ENCODE measurements around the gene PEX5L.
"Not testable (repeated sequence)": the region's sequence is repeated elsewhere in the genome, so short reads cannot be mapped to it uniquely, and the experiment has no call there.

Gene PEX5L

GRCh38 chr3:179796421-179796820 is 240.3 kb downstream of the PEX5L start:
- H3K4me2 ChIP-seq (ENCODE audit: low read length) = no peak overlapping the region

GRCh38 chr3:179794355-179794754 is 242.4 kb downstream of the PEX5L start:
- no peak overlapping the region for H3K9ac ChIP-seq (ENCODE audit: low read length)
- H4K20me1 ChIP-seq (ENCODE audit: insufficient read depth, low read length) = no peaks in the 10 kb centered on the region
- no peak overlapping the region for H2AFZ ChIP-seq (ENCODE audit: low read depth, low read length)
- H3K36me3 ChIP-seq (replicated peaks; ENCODE audit: low read depth, low read length) = no peaks in the 10 kb centered on the region
- H3K4me3 ChIP-seq (ENCODE audit: low read length) = no peak overlapping the region
- no peak overlapping the region for H3K4me2 ChIP-seq (ENCODE audit: low read length)
- H3K79me2 ChIP-seq (ENCODE audit: low read length) = no peaks in the 10 kb centered on the region
- no peaks in the 10 kb centered on the region for H3K9me3 ChIP-seq (ENCODE audit: insufficient read depth, low read length)
- no peak overlapping the region for H3K27ac ChIP-seq (ENCODE audit: low read length)
- no peak for TF ChIP-seq CTCF (IDR thresholded peaks at IDR 0.05; ENCODE audit: low read depth, low read length)
- TF ChIP-seq EZH2phosphoT487 (IDR thresholded peaks at IDR 0.05; ENCODE audit: low read depth) = no peak
- no peaks in the 10 kb centered on the region for H3K4me1 ChIP-seq (ENCODE audit: low read length)
- no peaks in the 10 kb centered on the region for H3K27me3 ChIP-seq (ENCODE audit: low read depth, low read length)

More at GRCh38 chr3:179796421-179796820, 240.3 kb downstream of the PEX5L start:
- H2AFZ ChIP-seq (ENCODE audit: low read depth, low read length) = no peak overlapping the region
- H3K79me2 ChIP-seq (ENCODE audit: low read length) = no peaks in the 10 kb centered on the region
- no peaks in the 10 kb centered on the region for H3K27me3 ChIP-seq (ENCODE audit: low read depth, low read length)
- H3K4me1 ChIP-seq (ENCODE audit: low read length) = no peaks in the 10 kb centered on the region
- H3K27ac ChIP-seq (ENCODE audit: low read length) = no peak overlapping the region
- no peaks in the 10 kb centered on the region for H3K9me3 ChIP-seq (ENCODE audit: insufficient read depth, low read length)
- no peak overlapping the region for H3K9ac ChIP-seq (ENCODE audit: low read length)
- H3K36me3 ChIP-seq (replicated peaks; ENCODE audit: low read depth, low read length) = no peaks in the 10 kb centered on the region
- no peak overlapping the region for H3K4me3 ChIP-seq (ENCODE audit: low read length)
- H4K20me1 ChIP-seq (ENCODE audit: insufficient read depth, low read length) = no peaks in the 10 kb centered on the region
- no peak for TF ChIP-seq EZH2phosphoT487 (IDR thresholded peaks at IDR 0.05; ENCODE audit: low read depth)
- TF ChIP-seq CTCF (IDR thresholded peaks at IDR 0.05; ENCODE audit: low read depth, low read length) = no peak

- Histone ChIP-seq H4K20me1 (ENCODE audit: insufficient read depth, low read length) (no peaks in the 10 kb centered on the region), H2AFZ (ENCODE audit: low read depth, low read length) (no peak overlapping the region), H3K4me3 (ENCODE audit: low read length) (no peak overlapping the region), H3K9me3 (ENCODE audit: insufficient read depth, low read length) (no peaks in the 10 kb centered on the region), H3K79me2 (ENCODE audit: low read length) (no peaks in the 10 kb centered on the region), H3K27ac (ENCODE audit: low read length) (no peak overlapping the region), H3K4me1 (ENCODE audit: low read length) (no peaks in the 10 kb centered on the region), H3K4me2 (ENCODE audit: low read length) (no peak overlapping the region), H3K27me3 (ENCODE audit: low read depth, low read length) (no peaks in the 10 kb centered on the region), H3K9ac (ENCODE audit: low read length) (no peak overlapping the region), H3K36me3 (replicated peaks; ENCODE audit: low read depth, low read length) (no peaks in the 10 kb centered on the region)
- no peak for TF ChIP-seq CTCF (IDR thresholded peaks at IDR 0.05; ENCODE audit: low read depth, low read length)
- no peak for TF ChIP-seq EZH2phosphoT487 (IDR thresholded peaks at IDR 0.05; ENCODE audit: low read depth)
Measured at GRCh38 chr3:179791793-179792192, 244.9 kb downstream of the PEX5L start.

- Histone ChIP-seq H2AFZ (ENCODE audit: low read depth, low read length) (no peak overlapping the region), H3K79me2 (ENCODE audit: low read length) (no peaks in the 10 kb centered on the region), H3K36me3 (replicated peaks; ENCODE audit: low read depth, low read length) (peaks cover 9% of the 10 kb centered on the region), H3K9me3 (ENCODE audit: insufficient read depth, low read length) (no peaks in the 10 kb centered on the region), H3K4me1 (ENCODE audit: low read length) (no peaks in the 10 kb centered on the region), H3K27me3 (ENCODE audit: low read depth, low read length) (no peaks in the 10 kb centered on the region), H3K9ac (ENCODE audit: low read length) (no peak overlapping the region), H3K4me3 (ENCODE audit: low read length) (no peak overlapping the region), H3K4me2 (ENCODE audit: low read length) (no peak overlapping the region), H4K20me1 (ENCODE audit: insufficient read depth, low read length) (no peaks in the 10 kb centered on the region), H3K27ac (ENCODE audit: low read length) (no peak overlapping the region)
- TF ChIP-seq CTCF (IDR thresholded peaks at IDR 0.05; ENCODE audit: low read depth, low read length) (no peak), EZH2phosphoT487 (IDR thresholded peaks at IDR 0.05; ENCODE audit: low read depth) (no peak)
Measured at GRCh38 chr3:179788996-179789395, 247.7 kb downstream of the PEX5L start.

- H3K9me3 ChIP-seq (ENCODE audit: insufficient read depth, low read length); H3K9ac ChIP-seq (ENCODE audit: low read length); H3K4me3 ChIP-seq (ENCODE audit: low read length); H3K27me3 ChIP-seq (ENCODE audit: low read depth, low read length); H2AFZ ChIP-seq (ENCODE audit: low read depth, low read length); H3K27ac ChIP-seq (ENCODE audit: low read length); H4K20me1 ChIP-seq (ENCODE audit: insufficient read depth, low read length); H3K79me2 ChIP-seq (ENCODE audit: low read length); H3K4me2 ChIP-seq (ENCODE audit: low read length); H3K4me1 ChIP-seq (ENCODE audit: low read length): not testable (repeated sequence)
- peaks cover 26% of the 10 kb centered on the region for H3K36me3 ChIP-seq (replicated peaks; ENCODE audit: low read depth, low read length)
Measured at GRCh38 chr3:179782841-179783240, 253.9 kb downstream of the PEX5L start.

Measured in OCI-LY3 (cell line).